Transverse colon (tissue), 4 donors: ENCODE results near the gene SLC23A1.

Source experiments
- EP300 ChIP-seq: sonication (generic); formaldehyde crosslinking; IDR thresholded peaks from one replicate; pipeline ENCODE4 v1.6.1; 2017; ENCODE audit warnings: antibody characterized with exemption, low read depth
- POLR2A ChIP-seq: fragments of 450-650 bp; IDR thresholded peaks from one replicate; pipeline ENCODE4 v1.6.1; 2016; ENCODE audit warnings: antibody characterized with exemption, mild to moderate bottlenecking, moderate library complexity
- POLR2AphosphoS5 ChIP-seq, 3 donors: sonication (generic); formaldehyde crosslinking; IDR thresholded peaks; one replicate each; pipeline ENCODE4 v1.6.1; 2016; ENCODE audit warnings: antibody characterized with exemption in 3 of 3
- TF ChIP-seq, protein P1 (sequence below), 5 experiments: fragments of 200-600 bp in 3 of 5; fragments of 450-650 bp in 2 of 5; sonication (generic) in 3 of 5; IDR thresholded peaks; 1 replicate in 2 of 5; 2 replicates in 3 of 5; pipeline ENCODE4 v1.5.1; 2016 to 2017; ENCODE audit warnings: antibody characterized with exemption in 5 of 5, inconsistent platforms in 3 of 5, mild to moderate bottlenecking in 2 of 5, moderate library complexity in 1 of 5

DNA sequence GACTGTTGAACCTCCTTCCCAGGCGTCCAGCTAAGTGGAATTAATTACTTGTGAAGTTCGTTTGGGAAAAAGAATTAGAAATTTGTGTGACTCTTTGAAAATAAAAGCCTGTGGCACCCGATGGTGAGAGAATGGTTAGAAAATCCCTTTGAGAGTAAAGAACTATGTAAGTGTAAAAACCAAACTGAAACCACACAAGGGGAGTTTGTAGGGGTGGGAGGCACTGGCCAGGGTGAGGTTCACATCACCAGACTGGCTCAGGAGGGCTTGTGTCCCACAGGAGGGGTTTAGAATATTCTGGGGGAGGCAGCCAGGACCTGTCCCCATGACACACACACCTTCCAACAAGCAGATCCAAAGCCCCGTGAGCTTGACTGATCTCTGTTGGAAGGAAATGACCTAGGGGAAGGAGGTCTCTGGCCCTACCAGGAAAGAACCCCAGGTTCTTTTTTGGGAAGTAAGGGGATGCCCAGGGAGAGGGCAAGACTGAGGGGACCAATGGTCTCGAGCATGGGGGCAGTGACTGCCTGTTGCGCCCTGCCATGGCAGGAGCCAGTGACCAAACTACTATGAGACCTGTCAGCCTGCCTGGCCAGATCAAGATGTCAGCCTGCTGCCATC is 16.5 kb upstream of the SLC23A1 start:
- no peak for TF ChIP-seq POLR2A
- TF ChIP-seq, protein P1, sequence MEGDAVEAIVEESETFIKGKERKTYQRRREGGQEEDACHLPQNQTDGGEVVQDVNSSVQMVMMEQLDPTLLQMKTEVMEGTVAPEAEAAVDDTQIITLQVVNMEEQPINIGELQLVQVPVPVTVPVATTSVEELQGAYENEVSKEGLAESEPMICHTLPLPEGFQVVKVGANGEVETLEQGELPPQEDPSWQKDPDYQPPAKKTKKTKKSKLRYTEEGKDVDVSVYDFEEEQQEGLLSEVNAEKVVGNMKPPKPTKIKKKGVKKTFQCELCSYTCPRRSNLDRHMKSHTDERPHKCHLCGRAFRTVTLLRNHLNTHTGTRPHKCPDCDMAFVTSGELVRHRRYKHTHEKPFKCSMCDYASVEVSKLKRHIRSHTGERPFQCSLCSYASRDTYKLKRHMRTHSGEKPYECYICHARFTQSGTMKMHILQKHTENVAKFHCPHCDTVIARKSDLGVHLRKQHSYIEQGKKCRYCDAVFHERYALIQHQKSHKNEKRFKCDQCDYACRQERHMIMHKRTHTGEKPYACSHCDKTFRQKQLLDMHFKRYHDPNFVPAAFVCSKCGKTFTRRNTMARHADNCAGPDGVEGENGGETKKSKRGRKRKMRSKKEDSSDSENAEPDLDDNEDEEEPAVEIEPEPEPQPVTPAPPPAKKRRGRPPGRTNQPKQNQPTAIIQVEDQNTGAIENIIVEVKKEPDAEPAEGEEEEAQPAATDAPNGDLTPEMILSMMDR (IDR thresholded peaks at IDR 0.05), result no peak
- no peak for TF ChIP-seq POLR2AphosphoS5 (IDR thresholded peaks at IDR 0.05)
- TF ChIP-seq EP300, result no peak
